ENCODE results near the gene JUN.

The JUN gene

GRCh38 chr1:58783090-58783992 is 506 bp downstream of the JUN start:
- no peak for DNase-seq (ENCODE audit: low read depth)

- DNase-seq (ENCODE audit: low read depth), result no peak
These were observed 1.4 kb downstream of the JUN start for GRCh38 chr1:58782178-58783089.

GRCh38 chr1:58781541-58782177 is 2.2 kb downstream of the JUN start:
- DNase-seq (ENCODE audit: low read depth), result no peak

GRCh38 chr1:58780836-58781452 is 2.9 kb downstream of the JUN start:
- DNase-seq (ENCODE audit: low read depth), result no peak

- no peak for DNase-seq (ENCODE audit: low read depth)
These were observed 3.4 kb downstream of the JUN start for GRCh38 chr1:58780411-58780810.

GRCh38 chr1:58779801-58780382 is 4.0 kb downstream of the JUN start:
- DNase-seq (ENCODE audit: low read depth), result no peak

- no peak for DNase-seq (ENCODE audit: low read depth)
These were observed 4.6 kb downstream of the JUN start for GRCh38 chr1:58779059-58779754.

GRCh38 chr1:58778385-58779000 is 5.4 kb downstream of the JUN start:
- DNase-seq (ENCODE audit: low read depth), result no peak

- DNase-seq (ENCODE audit: low read depth), result no peak
These were observed 9.8 kb downstream of the JUN start for GRCh38 chr1:58774027-58774426.

- DNase-seq (ENCODE audit: low read depth), result no peak
These were observed 10.4 kb downstream of the JUN start for GRCh38 chr1:58773406-58773840.

GRCh38 chr1:58769809-58770320 is 14.0 kb downstream of the JUN start:
- no peak for DNase-seq (ENCODE audit: low read depth)

GRCh38 chr1:58768971-58769808 is 14.7 kb downstream of the JUN start:
- no peak for DNase-seq (ENCODE audit: low read depth)

- DNase-seq (ENCODE audit: low read depth), result no peak
These were observed 15.6 kb downstream of the JUN start for GRCh38 chr1:58768191-58768731.

- DNase-seq (ENCODE audit: low read depth), result no peak
These were observed 16.7 kb downstream of the JUN start for GRCh38 chr1:58767143-58767542.

- no peak for DNase-seq (ENCODE audit: low read depth)
These were observed 18.4 kb downstream of the JUN start for GRCh38 chr1:58765441-58765840.

- DNase-seq (ENCODE audit: low read depth), result no peak
These were observed 18.8 kb downstream of the JUN start for GRCh38 chr1:58765006-58765405.

- no peak for DNase-seq (ENCODE audit: low read depth)
These were observed 19.4 kb downstream of the JUN start for GRCh38 chr1:58764294-58764978.

- no peak for DNase-seq (ENCODE audit: low read depth)
These were observed 20.6 kb downstream of the JUN start for GRCh38 chr1:58763214-58763613.

Data from GM04504 (cell line).